Measurements from ENCODE around the gene RNASE13. TPM values are rescaled to one million over a fixed set of nuclear protein-coding genes. Genes with fewer than 3 reads are reported as not detected.
"Not testable (repeated sequence)": the region's sequence is repeated elsewhere in the genome, so short reads cannot be mapped to it uniquely, and the experiment has no call there.

The RNASE13 gene
- total RNA-seq, 1 experiment from 2014 or later: not detected

GRCh38 chr14:21015312-21015711 lies 19.3 kb downstream of the RNASE13 start:
- no peak overlapping the region for H3K4me3 ChIP-seq (ENCODE audit: low read depth, low read length, poor library complexity, severe bottlenecking)
- CTCF ChIA-PET: interaction anchor here (0.6 to 2.6 kb wide), 25 partner anchors 8 to 218 kb away, joined by 3 to 55 read pairs (median 5); partner anchors contain the start of gene ARHGEF40
- no peaks in the 10 kb centered on the region for H3K4me1 ChIP-seq (ENCODE audit: insufficient read depth, low read length, poor library complexity, severe bottlenecking)
- H3K36me3 ChIP-seq (ENCODE audit: insufficient read depth, low read length, poor library complexity, severe bottlenecking): no peaks in the 10 kb centered on the region
- POLR2A ChIA-PET (ENCODE audit: low non-redundant PET): interaction anchor here (0.6 kb wide), 1 partner anchor 11 kb away, joined by 3 read pairs; no protein-coding TSS in a partner anchor
- intact Hi-C loops (cut with micrococcal nuclease; ENCODE audit: unreplicated experiment): loop anchor here (10.0 kb wide), 1 partner anchor 179 kb away; no protein-coding TSS in a partner anchor
- no peak for DNase-seq (ENCODE audit: low spot score)
- no TSS peak for BruUV-seq (replicated peaks)
- H3K9me3 ChIP-seq (ENCODE audit: low read depth, low read length, poor library complexity, severe bottlenecking): no peaks in the 10 kb centered on the region
- H3K27ac ChIP-seq (ENCODE audit: low read depth, low read length, poor library complexity, severe bottlenecking): no peak overlapping the region
- TF ChIP-seq EZH2 (IDR thresholded peaks at IDR 0.05; ENCODE audit: borderline replicate concordance, low read depth, low read length, poor library complexity, severe bottlenecking) (no peak), CTCF (conservative IDR thresholded peaks at IDR 0.05; ENCODE audit: low read depth, low read length) (no peak)
- H3K27me3 ChIP-seq (replicated peaks; ENCODE audit: insufficient read depth, low read depth, low read length, poor library complexity): no peaks in the 10 kb centered on the region

GRCh38 chr14:21014761-21015190 lies 19.8 kb downstream of the RNASE13 start:
- CTCF ChIA-PET: interaction anchor here (0.6 to 2.6 kb wide), 29 partner anchors 9 to 1186 kb away, joined by 3 to 55 read pairs (median 4); partner anchors contain the start of gene ARHGEF40

GRCh38 chr14:21011136-21011535 lies 23.5 kb downstream of the RNASE13 start:
- H3K9me3 ChIP-seq (ENCODE audit: low read depth, low read length, poor library complexity, severe bottlenecking): no peaks in the 10 kb centered on the region
- BruUV-seq (replicated peaks): no TSS peak
- H3K4me1 ChIP-seq (ENCODE audit: insufficient read depth, low read length, poor library complexity, severe bottlenecking): no peaks in the 10 kb centered on the region
- no peaks in the 10 kb centered on the region for H3K27me3 ChIP-seq (replicated peaks; ENCODE audit: insufficient read depth, low read depth, low read length, poor library complexity)
- ChIA-PET CTCF (no interaction called here), POLR2A (ENCODE audit: low non-redundant PET) (no interaction called here)
- no peaks in the 10 kb centered on the region for H3K36me3 ChIP-seq (ENCODE audit: insufficient read depth, low read length, poor library complexity, severe bottlenecking)
- TF ChIP-seq CTCF (conservative IDR thresholded peaks at IDR 0.05; ENCODE audit: low read depth, low read length): no peak
- TF ChIP-seq EZH2 (IDR thresholded peaks at IDR 0.05; ENCODE audit: borderline replicate concordance, low read depth, low read length, poor library complexity, severe bottlenecking): no peak
- no peak overlapping the region for H3K4me3 ChIP-seq (ENCODE audit: low read depth, low read length, poor library complexity, severe bottlenecking)
- no peak for DNase-seq (ENCODE audit: low spot score)
- H3K27ac ChIP-seq (ENCODE audit: low read depth, low read length, poor library complexity, severe bottlenecking): no peak overlapping the region
- intact Hi-C loops (cut with micrococcal nuclease; ENCODE audit: unreplicated experiment): loop anchor here (10.0 kb wide), 1 partner anchor 184 kb away; no protein-coding TSS in a partner anchor

More at GRCh38 chr14:21014761-21015190, 19.8 kb downstream of the RNASE13 start:
- H3K4me3 ChIP-seq (ENCODE audit: low read depth, low read length, poor library complexity, severe bottlenecking): peak overlapping the region; percentile 8
- TF ChIP-seq EZH2 (IDR thresholded peaks at IDR 0.05; ENCODE audit: borderline replicate concordance, low read depth, low read length, poor library complexity, severe bottlenecking) (no peak), CTCF (conservative IDR thresholded peaks at IDR 0.05; ENCODE audit: low read depth, low read length) (peak; percentile 92)
- peak; percentile 93 for DNase-seq (ENCODE audit: low spot score)
- no peaks in the 10 kb centered on the region for H3K36me3 ChIP-seq (ENCODE audit: insufficient read depth, low read length, poor library complexity, severe bottlenecking)
- H3K9me3 ChIP-seq (ENCODE audit: low read depth, low read length, poor library complexity, severe bottlenecking): no peaks in the 10 kb centered on the region
- intact Hi-C loops (cut with micrococcal nuclease; ENCODE audit: unreplicated experiment): loop anchor here (1.0 to 10.0 kb wide), 4 partner anchors 26 to 180 kb away; no protein-coding TSS in a partner anchor
- POLR2A ChIA-PET (ENCODE audit: low non-redundant PET): interaction anchor here (0.6 to 0.8 kb wide), 4 partner anchors 11 to 148 kb away, joined by 3 to 4 read pairs (median 4); no protein-coding TSS in a partner anchor
- BruUV-seq (replicated peaks): no TSS peak
- no peak overlapping the region for H3K27ac ChIP-seq (ENCODE audit: low read depth, low read length, poor library complexity, severe bottlenecking)
- no peaks in the 10 kb centered on the region for H3K4me1 ChIP-seq (ENCODE audit: insufficient read depth, low read length, poor library complexity, severe bottlenecking)
- no peaks in the 10 kb centered on the region for H3K27me3 ChIP-seq (replicated peaks; ENCODE audit: insufficient read depth, low read depth, low read length, poor library complexity)

GRCh38 chr14:21009721-21010120 lies 24.9 kb downstream of the RNASE13 start:
- intact Hi-C loops (cut with micrococcal nuclease; ENCODE audit: unreplicated experiment): loop anchor here (10.0 kb wide), 1 partner anchor 185 kb away; no protein-coding TSS in a partner anchor
- POLR2A ChIA-PET (ENCODE audit: low non-redundant PET); H3K4me1 ChIP-seq (ENCODE audit: insufficient read depth, low read length, poor library complexity, severe bottlenecking); BruUV-seq (replicated peaks); H3K9me3 ChIP-seq (ENCODE audit: low read depth, low read length, poor library complexity, severe bottlenecking); CTCF ChIA-PET; DNase-seq (ENCODE audit: low spot score); H3K4me3 ChIP-seq (ENCODE audit: low read depth, low read length, poor library complexity, severe bottlenecking); H3K27ac ChIP-seq (ENCODE audit: low read depth, low read length, poor library complexity, severe bottlenecking); H3K36me3 ChIP-seq (ENCODE audit: insufficient read depth, low read length, poor library complexity, severe bottlenecking); H3K27me3 ChIP-seq (replicated peaks; ENCODE audit: insufficient read depth, low read depth, low read length, poor library complexity): not testable (repeated sequence)
